CD14-positive monocyte (primary cell): ENCODE measurements around the gene FAM219B. TPM values are rescaled to one million over a fixed set of nuclear protein-coding genes. Genes with fewer than 3 reads are reported as not detected.
A peak's percentile ranks its signal among the peaks of the same experiment; 100 is the strongest.

Source experiments
- DNase-seq, 3 donors: peaks; one replicate each; pipeline ENCODE4 v3.0.0-alpha.2; 2011 to 2022
- H2AFZ ChIP-seq: 2 replicates; pipeline ENCODE4 v1.6.0; 2012; ENCODE audit warnings: mild to moderate bottlenecking, low read depth, low read length, inconsistent platforms; ENCODE audit not compliant: insufficient read depth, poor library complexity, severe bottlenecking
- H3K27ac ChIP-seq, 2 donors: 1 replicate in 1 of 2; 2 replicates in 1 of 2; pipeline ENCODE4 v1.5.1; 2012 to 2013; ENCODE audit warnings: low read length in 2 of 2, control low read depth in 1 of 2, inconsistent platforms in 1 of 2, low read depth in 1 of 2, mild to moderate bottlenecking in 1 of 2
- H3K27me3 ChIP-seq, 2 donors: one replicate each; pipeline versions ENCODE4 v1.6.0 to v1.6.1; 2011 to 2013; ENCODE audit warnings: low read length in 2 of 2; ENCODE audit not compliant: control insufficient read depth in 2 of 2, insufficient read depth in 2 of 2
- H3K36me3 ChIP-seq, 2 donors: replicated peaks in 1 of 2; 1 replicate in 1 of 2; 2 replicates in 1 of 2; pipeline versions ENCODE4 v1.5.1 to v1.6.1; 2012 to 2013; ENCODE audit warnings: low read length in 2 of 2, control low read depth in 1 of 2, inconsistent platforms in 1 of 2, mild to moderate bottlenecking in 1 of 2; ENCODE audit not compliant: insufficient read depth in 2 of 2, control insufficient read depth in 1 of 2
- H3K4me1 ChIP-seq, 2 donors: 1 replicate in 1 of 2; 2 replicates in 1 of 2; pipeline versions ENCODE4 v1.5.1 to v1.6.1; 2012 to 2013; ENCODE audit warnings: low read length in 2 of 2, control low read depth in 1 of 2, inconsistent platforms in 1 of 2, mild to moderate bottlenecking in 1 of 2, moderate library complexity in 1 of 2; ENCODE audit not compliant: insufficient read depth in 2 of 2, control insufficient read depth in 1 of 2
- H3K4me2 ChIP-seq: replicated peaks from 2 replicates; pipeline ENCODE3; 2012; ENCODE audit warnings: low read length, moderate library complexity, mild to moderate bottlenecking; ENCODE audit not compliant: poor library complexity, severe bottlenecking; ENCODE audit errors: extremely low read depth
- H3K4me3 ChIP-seq, 3 experiments: fragments of 200-600 bp in 1 of 3; sonication (generic) in 1 of 3; replicated peaks in 1 of 3; 1 replicate in 2 of 3; 2 replicates in 1 of 3; pipeline ENCODE4 v1.5.1; 2011 to 2013; ENCODE audit warnings: low read length in 3 of 3, mild to moderate bottlenecking in 3 of 3, control low read depth in 2 of 3, low read depth in 2 of 3, inconsistent platforms in 1 of 3, moderate library complexity in 1 of 3
- H3K79me2 ChIP-seq: 2 replicates; pipeline ENCODE4 v1.6.0; 2012; ENCODE audit warnings: mild to moderate bottlenecking, control low read depth, inconsistent platforms, low read length, moderate library complexity; ENCODE audit not compliant: insufficient read depth
- H3K9ac ChIP-seq: 2 replicates; pipeline ENCODE4 v1.6.0; 2017; ENCODE audit warnings: low read length, mild to moderate bottlenecking; ENCODE audit not compliant: insufficient read depth, poor library complexity, severe bottlenecking
- H3K9me3 ChIP-seq, 2 donors: replicated peaks in 1 of 2; 1 replicate in 1 of 2; 2 replicates in 1 of 2; pipeline versions ENCODE4 v1.5.1 to v1.6.1; 2012 to 2013; ENCODE audit warnings: low read length in 2 of 2, control low read depth in 1 of 2; ENCODE audit not compliant: control insufficient read depth in 1 of 2, insufficient read depth in 1 of 2
- H4K20me1 ChIP-seq: 2 replicates; pipeline ENCODE4 v1.6.0; 2012; ENCODE audit warnings: mild to moderate bottlenecking, low read length, control low read depth, moderate library complexity; ENCODE audit not compliant: insufficient read depth
- H3K27ac Mint-ChIP-seq, 7 donors: one replicate each; pipeline ENCODE4 v1.8.0; 2020; ENCODE audit warnings: mild to moderate bottlenecking in 7 of 7, mixed read lengths in 7 of 7, moderate library complexity in 6 of 7, inconsistent platforms in 2 of 7
- H3K27me3 Mint-ChIP-seq, 3 donors: one replicate each; pipeline ENCODE4 v1.8.0; 2021 to 2022; ENCODE audit warnings: low read depth in 3 of 3, mild to moderate bottlenecking in 3 of 3, mixed read lengths in 3 of 3, moderate library complexity in 3 of 3, inconsistent platforms in 1 of 3
- H3K36me3 Mint-ChIP-seq, 2 donors: one replicate each; pipeline ENCODE4 v1.8.0; 2020; ENCODE audit warnings: mixed read lengths in 2 of 2, inconsistent platforms in 1 of 2, mild to moderate bottlenecking in 1 of 2
- H3K4me1 Mint-ChIP-seq: one replicate; pipeline ENCODE4 v1.8.0; 2020; ENCODE audit warnings: mild to moderate bottlenecking, mixed read lengths
- H3K4me3 Mint-ChIP-seq, 2 donors: one replicate each; pipeline ENCODE4 v1.8.0; 2020; ENCODE audit warnings: mild to moderate bottlenecking in 2 of 2, mixed read lengths in 2 of 2, moderate library complexity in 1 of 2
- H3K9me3 Mint-ChIP-seq, 7 donors: one replicate each; pipeline ENCODE4 v1.8.0; 2020 to 2022; ENCODE audit warnings: mixed read lengths in 7 of 7, mild to moderate bottlenecking in 6 of 7, moderate library complexity in 6 of 7, inconsistent platforms in 2 of 7
- WGBS: methylation state at CpG from one replicate; pipeline ENCODE4 v1.1.5; 2013; ENCODE audit warnings: missing lambda C conversion rate; ENCODE audit not compliant: insufficient coverage; 5-methylcytosine and 5-hydroxymethylcytosine counted together
- intact Hi-C, 2 donors: fragments of 100-400 bp; cut with micrococcal nuclease; formaldehyde crosslinking; loops; one replicate each; pipeline versions ENCODE4 v1.15.0 to v1.15.1; 2023
- polyA plus RNA-seq, 3 donors: library from polyadenylated mRNA; depleted of rRNA in 1 of 3; unstranded in 2 of 3; stranded (reverse) in 1 of 3; fragments of 300-500 nt in 2 of 3; fragments of >200 nt in 1 of 3; fragmentation: Illumina TruSeq in 2 of 3; gene quantifications; 1 replicate in 2 of 3; 2 replicates in 1 of 3; pipeline ENCODE4 v1.2.3, GENCODE V29; 2012 to 2021
- TF ChIP-seq, protein P1 (sequence below): fragments of 200-600 bp; IDR thresholded peaks from one replicate; pipeline ENCODE4 v1.8.0; 2022; ENCODE audit warnings: antibody characterized with exemption, mild to moderate bottlenecking

The FAM219B gene
- polyA plus RNA-seq, 3 donors: 11.7 to 53.9 (median 17.1) TPM

DNA sequence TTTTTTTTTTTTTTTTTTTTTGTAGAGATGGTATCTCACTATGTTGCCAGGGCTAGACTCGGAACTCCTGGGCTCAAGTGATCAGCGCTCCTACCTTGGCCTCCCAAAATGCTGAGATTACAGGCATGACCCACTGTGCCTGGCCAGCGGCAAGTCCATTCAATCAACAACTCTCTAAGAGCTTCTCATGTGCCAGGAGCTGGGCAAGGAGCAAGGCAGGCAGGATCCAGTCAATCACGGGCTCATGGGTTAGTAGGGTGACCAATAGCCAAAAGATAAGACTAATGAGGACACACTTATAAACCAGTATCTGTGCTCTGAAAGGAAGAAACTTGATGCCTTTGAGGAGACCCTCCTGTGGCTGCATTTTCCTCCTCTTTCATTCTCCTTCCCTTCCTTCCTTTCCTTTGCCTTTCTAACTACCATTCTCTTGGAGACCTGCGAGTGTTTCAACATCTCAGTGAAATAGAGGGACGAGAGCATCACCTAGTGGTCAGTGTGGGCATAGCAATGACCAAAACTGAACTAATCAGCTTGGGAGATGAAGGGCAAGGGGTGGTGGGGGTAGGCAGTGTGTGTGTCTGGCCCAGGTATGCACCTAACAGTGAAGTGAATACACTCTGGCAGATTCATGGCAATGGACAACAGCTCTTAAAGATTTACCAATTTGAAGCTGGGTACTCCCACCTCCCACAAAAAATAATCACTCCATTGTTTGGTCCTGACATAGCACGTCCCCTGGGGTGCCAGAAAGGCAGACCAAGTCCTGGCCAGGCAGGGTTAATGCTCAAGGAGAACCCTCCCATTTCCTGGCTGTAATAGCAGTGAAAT lies 43.6 kb upstream of the FAM219B start:
- Histone ChIP-seq H3K79me2 (peaks cover 4% of the 10 kb centered on the region), H3K4me2 (no peak overlapping the region), H3K36me3 (no peaks in the 10 kb centered on the region), H3K4me1 (peaks cover 6 to 10% of the 10 kb centered on the region in 2 donors), H3K27ac (no peak overlapping the region), H3K27me3 (no peaks in the 10 kb centered on the region), H4K20me1 (peaks cover 10% of the 10 kb centered on the region), H3K9ac (no peak overlapping the region), H3K4me3 (no peak overlapping the region), H3K9me3 (no peaks in the 10 kb centered on the region), H2AFZ (no peak overlapping the region)
- H3K36me3 Mint-ChIP-seq: no peaks in the 10 kb centered on the region
- DNase-seq: peak; percentile 58 to 79 (median 70)
- peaks cover 0 to 2% (median 0%) of the 10 kb centered on the region in 7 donors for H3K9me3 Mint-ChIP-seq
- peaks cover 12% of the 10 kb centered on the region for H3K4me1 Mint-ChIP-seq
- no peak overlapping the region for H3K4me3 Mint-ChIP-seq
- H3K27ac Mint-ChIP-seq: no peak overlapping the region
- WGBS: 50% methylated on average over 2 of the region's 7 CpGs
- intact Hi-C loops: no loop called here
- TF ChIP-seq, protein P1, sequence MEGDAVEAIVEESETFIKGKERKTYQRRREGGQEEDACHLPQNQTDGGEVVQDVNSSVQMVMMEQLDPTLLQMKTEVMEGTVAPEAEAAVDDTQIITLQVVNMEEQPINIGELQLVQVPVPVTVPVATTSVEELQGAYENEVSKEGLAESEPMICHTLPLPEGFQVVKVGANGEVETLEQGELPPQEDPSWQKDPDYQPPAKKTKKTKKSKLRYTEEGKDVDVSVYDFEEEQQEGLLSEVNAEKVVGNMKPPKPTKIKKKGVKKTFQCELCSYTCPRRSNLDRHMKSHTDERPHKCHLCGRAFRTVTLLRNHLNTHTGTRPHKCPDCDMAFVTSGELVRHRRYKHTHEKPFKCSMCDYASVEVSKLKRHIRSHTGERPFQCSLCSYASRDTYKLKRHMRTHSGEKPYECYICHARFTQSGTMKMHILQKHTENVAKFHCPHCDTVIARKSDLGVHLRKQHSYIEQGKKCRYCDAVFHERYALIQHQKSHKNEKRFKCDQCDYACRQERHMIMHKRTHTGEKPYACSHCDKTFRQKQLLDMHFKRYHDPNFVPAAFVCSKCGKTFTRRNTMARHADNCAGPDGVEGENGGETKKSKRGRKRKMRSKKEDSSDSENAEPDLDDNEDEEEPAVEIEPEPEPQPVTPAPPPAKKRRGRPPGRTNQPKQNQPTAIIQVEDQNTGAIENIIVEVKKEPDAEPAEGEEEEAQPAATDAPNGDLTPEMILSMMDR: peak; percentile 98
- peaks cover 6 to 10% (median 7%) of the 10 kb centered on the region in 3 donors for H3K27me3 Mint-ChIP-seq

DNA sequence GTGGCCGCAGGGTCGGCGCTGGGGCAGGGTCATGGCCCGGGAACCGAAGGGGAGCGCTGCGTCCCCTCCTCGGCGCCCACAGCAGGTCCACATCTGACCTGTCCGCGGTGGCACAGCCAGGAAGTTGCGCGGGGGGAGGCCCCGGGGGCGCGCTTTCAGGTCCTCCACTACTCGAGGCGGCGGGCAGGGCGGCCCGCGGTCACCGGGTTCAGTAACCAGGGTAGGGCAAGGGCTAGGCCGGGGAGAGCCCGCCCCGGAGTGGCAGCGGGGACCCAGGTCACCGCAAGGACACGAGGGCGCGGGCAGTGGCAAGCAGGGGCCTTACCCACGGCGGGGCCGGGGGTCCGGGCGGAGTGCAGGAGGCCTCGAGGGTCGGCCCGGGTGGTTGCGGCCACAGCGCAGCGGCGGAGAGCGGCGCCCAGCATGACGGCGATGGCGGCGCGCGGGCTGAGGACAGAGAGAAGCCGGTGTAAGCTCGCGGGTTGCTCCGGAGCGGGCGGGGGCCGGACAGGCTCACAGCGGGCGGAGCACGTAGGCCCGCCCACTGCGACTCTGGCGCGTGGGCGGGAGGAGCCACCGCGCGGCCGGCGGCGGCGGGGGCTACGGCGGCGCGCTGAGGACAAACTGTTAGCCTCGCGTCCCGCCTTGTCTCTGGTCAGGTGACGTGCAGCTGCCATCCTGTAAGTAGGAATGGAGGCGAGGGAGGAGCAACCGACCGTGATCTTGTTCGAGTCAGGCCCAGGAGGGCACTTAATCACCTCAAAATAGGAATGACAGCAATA lies 31.1 kb upstream of the FAM219B start, which contains the start of gene COX5A:
COX5A (minus strand) TSS at position 484 of the 782 bp plus-strand sequence; CDS start at position 425, 59 bp downstream.
- Histone ChIP-seq H2AFZ (peak within 1 kb of the TSS; percentile 92), H3K27ac (peak within 1 kb of the TSS; percentile 77 to 88), H3K27me3 (no peaks in the 10 kb centered on the region), H3K79me2 (peaks cover 50% of the 10 kb centered on the region), H3K9ac (peak within 1 kb of the TSS; percentile 89), H3K36me3 (peaks cover 0 to 4% of the 10 kb centered on the region in 2 donors), H3K4me1 (peaks cover 16 to 29% of the 10 kb centered on the region in 2 donors), H3K4me3 (peak within 1 kb of the TSS; percentile 69 to 92 (median 81)), H4K20me1 (peaks cover 37% of the 10 kb centered on the region), H3K9me3 (no peaks in the 10 kb centered on the region), H3K4me2 (peak within 1 kb of the TSS; percentile 93)
- H3K9me3 Mint-ChIP-seq: peaks cover 0 to 2% (median 0%) of the 10 kb centered on the region in 7 donors
- H3K36me3 Mint-ChIP-seq: peaks cover 6 to 10% of the 10 kb centered on the region in 2 donors
- TF ChIP-seq, protein P1: no peak
- DNase-seq: peak; percentile 91 to 96 (median 94)
- under 1% methylated on average over 80 of the region's 85 CpGs for WGBS
- H3K27me3 Mint-ChIP-seq: peaks cover 0 to 1% (median 1%) of the 10 kb centered on the region in 3 donors
- intact Hi-C loops: loop anchor here in 1 of 2 donors (2.0 to 5.0 kb wide), 4 partner anchors 31 to 515 kb away; partner anchors contain the start of genes C15orf39, FAM219B, SCAMP2 and SIN3A
- peaks cover 26% of the 10 kb centered on the region for H3K4me1 Mint-ChIP-seq
- H3K27ac Mint-ChIP-seq: peak within 1 kb of the TSS; percentile 82 to 94 (median 91)
- peak within 1 kb of the TSS; percentile 78 to 92 for H3K4me3 Mint-ChIP-seq
